Testis (tissue), 3 donors: ENCODE measurements around the gene TGM1. TPM values are rescaled to one million over a fixed set of nuclear protein-coding genes. Genes with fewer than 3 reads are reported as not detected.

ENCODE experiments used
- DNase-seq: peaks from one replicate; pipeline ENCODE4 v3.0.0-alpha.2; 2019
- H3K27ac ChIP-seq, 2 donors: fragments of 200-600 bp; sonication (generic); one replicate each; pipeline ENCODE4 v1.5.1; 2019
- H3K27me3 ChIP-seq: fragments of 200-600 bp; sonication (generic); one replicate; pipeline ENCODE4 v1.5.1; 2019
- H3K36me3 ChIP-seq: fragments of 200-600 bp; sonication (generic); one replicate; pipeline ENCODE4 v1.5.1; 2017; ENCODE audit warnings: low read depth; ENCODE audit errors: missing control alignments
- H3K4me1 ChIP-seq: fragments of 200-600 bp; sonication (generic); one replicate; pipeline ENCODE4 v1.5.1; 2019
- H3K4me3 ChIP-seq, 2 donors: fragments of 200-600 bp; sonication (generic); one replicate each; pipeline ENCODE4 v1.5.1; 2017 to 2019
- H3K9me3 ChIP-seq: fragments of 200-600 bp; sonication (generic); one replicate; pipeline ENCODE4 v1.5.1; 2017
- POLR2A ChIP-seq: fragments of 450-650 bp; IDR thresholded peaks from one replicate; pipeline ENCODE4 v1.6.1; 2017; ENCODE audit warnings: antibody characterized with exemption, mild to moderate bottlenecking, moderate library complexity
- WGBS, 2 donors: methylation state at CpG; one replicate each; pipeline ENCODE4 v1.1.5; 2018; 5-methylcytosine and 5-hydroxymethylcytosine counted together
- intact Hi-C: fragments of 100-400 bp; cut with DNase I; formaldehyde crosslinking; loops from one replicate; pipeline ENCODE4 v1.15.1; 2023; ENCODE audit warnings: low total_unique reads
- polyA plus RNA-seq: library from polyadenylated mRNA; stranded (reverse); fragments of 350-450 nt; fragmentation: Illumina TruSeq; extraction: RNeasy Lipid Tissue Mini Kit (QIAGEN cat#74804); gene quantifications from one replicate; pipeline ENCODE4 v1.2.3, GENCODE V29; 2014; ENCODE audit warnings: low read depth, low replicate concordance; ENCODE audit not compliant: insufficient read depth
- total RNA-seq, 2 donors: library from RNA; depleted of rRNA; stranded (reverse); fragments of >200 nt; gene quantifications; one replicate each; pipeline ENCODE4 v1.2.3, GENCODE V29; 2016
- TF ChIP-seq, protein P1 (sequence below), 3 experiments: fragments of 450-650 bp in 2 of 3; fragments of 200-600 bp in 1 of 3; sonication (generic) in 1 of 3; IDR thresholded peaks; one replicate each; pipeline ENCODE4 v1.5.1; 2016 to 2019; ENCODE audit warnings: antibody characterized with exemption in 3 of 3, mild to moderate bottlenecking in 2 of 3, moderate library complexity in 1 of 3

The TGM1 gene
- total and polyA plus RNA-seq, 3 donors from 2014 or later, result 3.6 to 10.5 (median 5.4) TPM

DNA sequence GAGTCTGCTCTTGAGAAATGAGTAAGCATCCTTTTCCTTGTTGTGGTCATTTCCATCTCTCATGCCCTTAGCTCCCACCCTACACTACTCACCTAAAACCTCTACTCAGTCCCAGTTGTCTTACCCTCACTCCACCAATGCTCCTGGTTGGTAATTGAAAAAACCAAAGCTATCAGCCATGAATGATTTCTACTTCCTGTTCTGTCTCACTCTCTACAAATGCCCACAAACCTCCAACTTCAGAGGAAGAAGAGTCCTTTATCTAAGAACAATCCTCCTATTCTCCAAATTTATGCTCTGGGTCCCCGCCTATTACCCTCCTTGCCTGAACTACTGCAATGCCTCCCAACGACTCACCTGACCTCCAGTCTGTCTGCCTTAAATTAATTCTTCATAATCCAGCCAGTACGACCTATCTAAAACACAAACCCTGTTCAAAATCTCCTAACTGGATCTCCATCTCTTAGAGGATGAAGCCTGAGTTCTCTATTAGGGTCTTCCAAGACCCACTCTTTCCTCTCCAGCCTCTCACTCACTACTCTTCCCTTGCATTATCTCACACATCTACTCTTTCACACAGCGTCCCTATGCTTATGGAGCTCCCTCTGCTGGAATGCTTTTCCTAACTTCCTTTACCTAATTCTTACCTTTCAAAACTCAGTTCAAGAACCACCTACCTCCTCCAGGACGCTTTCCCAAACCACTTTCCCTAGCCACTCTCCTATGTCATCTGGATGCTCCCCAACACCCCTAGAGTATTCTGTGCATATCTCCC lies 34.4 kb upstream of the TGM1 start:
- 64 to 66% methylated on average over 5 of the region's 5 CpGs for WGBS, 2 donors
- no peak for DNase-seq
- Histone ChIP-seq H3K27me3 (no peaks in the 10 kb centered on the region), H3K9me3 (no peaks in the 10 kb centered on the region), H3K4me3 (no peak overlapping the region), H3K4me1 (peaks cover 9% of the 10 kb centered on the region), H3K36me3 (no peaks in the 10 kb centered on the region), H3K27ac (no peak overlapping the region)
- intact Hi-C loops, result no loop called here
- TF ChIP-seq, protein P1, sequence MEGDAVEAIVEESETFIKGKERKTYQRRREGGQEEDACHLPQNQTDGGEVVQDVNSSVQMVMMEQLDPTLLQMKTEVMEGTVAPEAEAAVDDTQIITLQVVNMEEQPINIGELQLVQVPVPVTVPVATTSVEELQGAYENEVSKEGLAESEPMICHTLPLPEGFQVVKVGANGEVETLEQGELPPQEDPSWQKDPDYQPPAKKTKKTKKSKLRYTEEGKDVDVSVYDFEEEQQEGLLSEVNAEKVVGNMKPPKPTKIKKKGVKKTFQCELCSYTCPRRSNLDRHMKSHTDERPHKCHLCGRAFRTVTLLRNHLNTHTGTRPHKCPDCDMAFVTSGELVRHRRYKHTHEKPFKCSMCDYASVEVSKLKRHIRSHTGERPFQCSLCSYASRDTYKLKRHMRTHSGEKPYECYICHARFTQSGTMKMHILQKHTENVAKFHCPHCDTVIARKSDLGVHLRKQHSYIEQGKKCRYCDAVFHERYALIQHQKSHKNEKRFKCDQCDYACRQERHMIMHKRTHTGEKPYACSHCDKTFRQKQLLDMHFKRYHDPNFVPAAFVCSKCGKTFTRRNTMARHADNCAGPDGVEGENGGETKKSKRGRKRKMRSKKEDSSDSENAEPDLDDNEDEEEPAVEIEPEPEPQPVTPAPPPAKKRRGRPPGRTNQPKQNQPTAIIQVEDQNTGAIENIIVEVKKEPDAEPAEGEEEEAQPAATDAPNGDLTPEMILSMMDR (IDR thresholded peaks at IDR 0.05), result no peak
- TF ChIP-seq POLR2A, result no peak

DNA sequence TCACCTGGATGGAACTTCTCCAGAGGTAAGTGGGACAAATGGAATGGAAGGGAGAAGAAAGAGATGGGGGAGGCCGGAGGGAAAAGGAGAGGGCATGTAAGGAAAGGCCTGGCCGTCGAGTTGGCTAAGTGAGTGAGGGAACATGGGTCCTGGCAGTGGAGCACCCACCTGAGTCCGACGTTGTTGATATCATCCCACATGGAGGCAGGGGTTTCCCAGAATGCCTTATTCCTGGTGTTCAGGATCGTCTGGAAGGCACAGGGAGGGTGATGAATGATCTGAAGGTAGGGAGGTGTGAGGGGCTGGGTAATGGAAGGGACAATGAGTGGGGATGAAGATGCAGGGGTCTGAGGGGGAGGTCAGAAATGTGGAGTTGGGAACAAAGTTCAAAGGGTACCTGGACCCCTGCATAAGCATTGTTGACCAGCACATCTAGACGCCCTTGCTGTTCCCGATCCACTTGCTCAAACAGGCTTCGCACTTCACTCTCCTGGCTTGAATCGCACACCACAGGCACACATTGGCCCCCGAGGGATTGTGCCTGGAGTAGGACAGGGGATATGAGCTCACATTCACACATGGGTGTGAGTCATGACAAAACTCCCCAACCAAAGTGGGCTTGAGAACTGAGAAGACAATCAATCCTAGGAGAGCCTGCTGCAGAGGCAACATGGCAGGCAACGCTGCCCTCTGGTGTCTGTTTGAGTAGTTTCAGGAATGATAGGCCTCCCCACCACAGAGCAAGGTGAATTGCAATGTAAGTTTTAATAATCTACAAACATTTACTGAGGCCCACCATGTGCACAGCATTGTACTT lies 33.6 kb upstream of the TGM1 start:
- Histone ChIP-seq H3K9me3 (no peaks in the 10 kb centered on the region), H3K4me3 (no peak overlapping the region), H3K27me3 (no peaks in the 10 kb centered on the region), H3K27ac (no peak overlapping the region), H3K4me1 (peaks cover 9% of the 10 kb centered on the region), H3K36me3 (no peaks in the 10 kb centered on the region)
- intact Hi-C loops, result no loop called here
- TF ChIP-seq, protein P1 (IDR thresholded peaks at IDR 0.05), result peak; percentile 50 to 57 (median 55)
- TF ChIP-seq POLR2A, result no peak
- peak; percentile 74 for DNase-seq
- WGBS, 2 donors, result 59 to 72% methylated on average over 12 of the region's 12 CpGs

DNA sequence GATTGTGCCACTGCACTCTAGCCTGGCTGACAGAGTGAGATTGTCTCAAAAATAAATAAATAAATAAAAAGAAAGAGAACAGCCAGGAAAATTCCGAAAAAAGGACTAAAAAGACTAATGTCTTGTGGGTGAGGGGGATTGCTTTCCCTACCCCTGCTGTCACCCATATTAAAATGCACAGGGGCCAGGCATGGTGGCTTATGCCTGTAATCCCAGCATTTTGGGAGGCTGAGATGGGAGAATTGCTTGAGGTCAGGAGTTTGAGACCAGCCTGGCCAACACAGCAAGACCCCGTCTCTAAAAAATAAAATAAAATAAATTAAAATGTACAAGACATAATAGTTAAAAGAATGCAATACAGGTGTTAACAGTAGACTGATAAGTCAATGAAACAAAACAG lies 30.5 kb upstream of the TGM1 start:
- intact Hi-C loops, result no loop called here
- WGBS, 2 donors, result 91 to 93% methylated on average over 2 of the region's 2 CpGs
- Histone ChIP-seq H3K4me3 (no peak overlapping the region), H3K27me3 (no peaks in the 10 kb centered on the region), H3K27ac (no peak overlapping the region), H3K9me3 (no peaks in the 10 kb centered on the region), H3K36me3 (no peaks in the 10 kb centered on the region), H3K4me1 (no peaks in the 10 kb centered on the region)
- no peak for DNase-seq
- TF ChIP-seq, protein P1 (IDR thresholded peaks at IDR 0.05), result no peak
- TF ChIP-seq POLR2A, result no peak

DNA sequence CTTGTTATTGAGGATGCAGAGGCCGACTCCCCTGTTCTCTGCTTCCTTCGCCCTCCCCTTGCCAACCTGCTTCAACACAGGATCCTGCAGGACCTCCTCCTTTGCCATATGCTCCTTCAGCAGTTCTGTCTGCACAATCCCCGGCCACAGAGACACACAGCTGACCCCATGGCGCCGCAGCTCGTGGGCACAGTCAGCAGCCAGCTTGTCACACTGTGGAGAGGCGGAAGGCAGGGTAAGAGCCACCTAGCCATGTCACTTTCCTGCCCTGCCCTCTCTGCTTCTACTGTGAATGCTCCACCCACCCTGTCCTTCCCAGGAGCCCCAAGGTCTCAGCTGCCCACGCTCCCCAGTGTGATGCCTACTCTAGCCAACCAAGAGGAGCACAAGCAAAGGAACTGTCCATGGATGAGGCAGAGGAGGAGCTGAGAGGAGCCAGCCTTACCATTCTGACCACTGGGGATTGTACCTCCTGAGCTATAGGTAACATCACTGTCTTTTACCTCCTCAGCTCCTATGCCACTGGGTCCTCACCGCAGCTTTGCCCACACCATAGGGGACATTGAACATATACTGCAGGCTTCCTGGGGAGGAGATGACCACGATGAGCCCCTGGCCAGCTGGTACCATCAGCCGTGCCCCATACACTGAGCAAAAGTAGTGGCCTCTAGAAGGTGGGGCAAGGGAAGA lies 29.3 kb upstream of the TGM1 start:
- no peaks in the 10 kb centered on the region for H3K9me3 ChIP-seq
- intact Hi-C loops, result no loop called here
- no peak overlapping the region for H3K4me3 ChIP-seq
- WGBS, 2 donors, result 92 to 96% methylated on average over 10 to 11 of the region's 11 CpGs
- TF ChIP-seq, protein P1 (IDR thresholded peaks at IDR 0.05), result no peak
- TF ChIP-seq POLR2A, result no peak
- H3K36me3 ChIP-seq, result no peaks in the 10 kb centered on the region
- no peak overlapping the region for H3K27ac ChIP-seq
- H3K4me1 ChIP-seq, result no peaks in the 10 kb centered on the region
- no peak for DNase-seq
- no peaks in the 10 kb centered on the region for H3K27me3 ChIP-seq
